GM12801 (cell line): ENCODE results near the gene ACSL1.

Experiments
- CTCF ChIP-seq: IDR thresholded peaks from one replicate; pipeline ENCODE4 v1.5.1; 2011; ENCODE audit warnings: control low read depth; ENCODE audit not compliant: insufficient read length; ENCODE audit errors: extremely low read depth

ACSL1 gene

GRCh38 chr4:184721254-184721653, 104.5 kb downstream of the ACSL1 start:
- TF ChIP-seq CTCF, result no peak

DNA sequence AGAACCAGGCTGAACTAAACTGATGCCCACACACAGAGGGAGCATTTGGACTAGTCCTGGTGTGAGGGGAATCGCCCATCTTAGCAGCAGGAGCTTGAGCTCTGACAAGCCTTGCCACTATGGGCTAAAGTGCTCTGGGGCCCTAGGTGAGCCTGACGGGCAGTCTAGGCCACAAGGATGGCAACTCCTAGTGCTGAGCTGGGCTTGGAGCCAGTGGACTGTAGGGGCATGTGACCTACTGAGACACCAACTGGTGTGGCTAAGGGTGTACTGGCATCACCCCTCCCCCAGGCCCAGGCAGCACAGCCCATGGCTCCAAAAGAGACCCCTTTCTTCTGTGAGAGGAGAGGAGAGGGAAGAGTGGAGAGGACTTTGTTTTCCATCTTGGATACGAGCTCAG, 106.4 kb downstream of the ACSL1 start:
- TF ChIP-seq CTCF, result no peak

DNA sequence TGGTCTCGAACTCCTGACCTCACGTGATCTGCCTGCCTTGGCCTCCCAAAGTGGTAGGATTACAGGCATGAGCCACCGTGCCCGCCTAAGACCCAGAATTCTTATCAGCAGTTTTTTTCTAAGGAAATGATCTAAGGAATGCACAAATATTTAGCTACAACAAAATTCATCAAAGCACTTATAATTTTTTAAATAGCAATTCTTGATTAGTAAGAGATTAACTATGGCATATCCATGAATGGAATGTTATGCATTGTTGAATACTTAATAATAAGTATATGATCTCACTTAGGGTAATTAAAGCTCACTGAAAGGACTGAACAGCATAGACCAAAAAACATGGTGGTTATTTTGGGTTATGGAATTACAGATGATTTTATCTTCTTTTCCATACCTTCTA, 110.2 kb downstream of the ACSL1 start:
- TF ChIP-seq CTCF, result no peak

DNA sequence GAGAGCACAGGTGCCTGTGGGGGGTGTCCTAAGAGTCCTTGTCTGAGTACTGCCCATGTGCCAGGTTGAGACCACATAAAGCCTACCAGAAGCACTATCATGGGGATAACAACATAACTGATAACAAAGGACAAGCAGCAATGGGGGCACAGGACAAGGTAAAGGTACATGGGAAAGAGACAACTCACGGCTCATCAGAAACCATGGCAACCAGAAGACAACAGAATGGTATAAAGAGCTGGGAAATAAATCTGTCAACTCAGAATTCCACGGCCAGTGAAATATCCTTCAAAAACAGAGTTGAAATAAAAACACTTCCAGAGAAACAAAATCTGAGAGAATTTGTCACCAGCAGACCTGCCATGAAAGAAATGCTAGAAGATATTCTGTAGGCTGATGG, 111.9 kb downstream of the ACSL1 start:
- TF ChIP-seq CTCF, result no peak

DNA sequence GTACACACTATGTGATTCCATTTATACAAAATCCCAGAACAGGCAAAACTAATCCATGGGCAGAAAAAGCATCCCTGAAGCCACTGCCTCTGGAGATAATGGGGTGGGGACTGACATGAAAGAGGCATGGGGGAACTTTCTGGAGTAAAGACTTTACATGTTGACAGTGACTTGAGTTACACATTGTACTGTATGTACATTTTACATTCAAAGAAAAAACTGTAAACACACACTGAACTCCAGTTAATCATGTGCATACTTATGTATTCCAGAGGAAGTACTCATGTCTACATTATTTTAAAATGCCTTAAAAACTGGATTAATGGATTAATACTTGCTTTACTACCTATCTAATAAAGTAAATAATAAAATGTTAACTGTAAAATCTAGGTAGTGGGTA, 113.4 kb downstream of the ACSL1 start:
- no peak for TF ChIP-seq CTCF

- no peak for TF ChIP-seq CTCF
Observed at GRCh38 chr4:184706453-184706852, 119.3 kb downstream of the ACSL1 start.

DNA sequence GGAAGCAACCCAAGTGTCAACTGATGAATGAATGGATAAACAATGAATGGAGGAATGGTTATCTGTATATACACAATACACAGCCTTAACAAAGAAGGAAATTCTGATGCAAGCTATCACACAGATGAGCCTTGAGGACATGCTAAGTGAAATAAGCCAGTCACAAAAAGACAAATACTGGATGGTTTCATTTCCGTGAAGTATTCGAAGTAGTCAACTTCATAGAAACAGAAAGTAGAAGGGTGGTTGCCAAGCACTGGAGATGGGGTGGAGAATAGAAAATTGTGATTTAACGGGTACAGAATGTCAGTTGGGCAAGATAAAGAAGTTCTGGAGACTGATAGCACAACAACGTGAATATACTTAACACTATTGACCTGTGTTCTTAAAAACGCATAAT, 120.1 kb downstream of the ACSL1 start:
- TF ChIP-seq CTCF, result no peak
